Natural killer cell (primary cell): ENCODE data around the gene NDUFB6. TPM values are rescaled to one million over a fixed set of nuclear protein-coding genes. Genes with fewer than 3 reads are reported as not detected.
"Not testable (repeated sequence)": the region's sequence is repeated elsewhere in the genome, so short reads cannot be mapped to it uniquely, and the experiment has no call there.

ENCODE experiments used
- ATAC-seq, 3 donors: fragments of 150-1000 bp in 2 of 3; fragments of 200-7000 bp in 1 of 3; cut with Tn5 transposase; 1 replicate in 1 of 3; 2 replicates in 2 of 3; pipeline ENCODE4 v1.10.0; 2021; ENCODE audit warnings: mild to moderate bottlenecking in 2 of 3, moderate library complexity in 2 of 3
- DNase-seq, 2 donors: peaks; one replicate each; pipeline versions ENCODE4 v3.0.0 to v3.0.0-alpha.2; 2013 to 2021; ENCODE audit warnings: mixed read lengths in 1 of 2
- H3K27ac ChIP-seq: one replicate; pipeline ENCODE4 v1.5.1; 2013; ENCODE audit warnings: mild to moderate bottlenecking, low read length
- H3K27me3 ChIP-seq: one replicate; pipeline ENCODE4 v1.6.1; 2013; ENCODE audit warnings: low read length; ENCODE audit not compliant: control insufficient read depth, insufficient read depth
- H3K36me3 ChIP-seq: one replicate; pipeline ENCODE4 v1.6.1; 2013; ENCODE audit warnings: low read length; ENCODE audit not compliant: control insufficient read depth, insufficient read depth
- H3K4me1 ChIP-seq: one replicate; pipeline ENCODE4 v1.6.1; 2013; ENCODE audit warnings: low read length; ENCODE audit not compliant: control insufficient read depth, insufficient read depth
- H3K4me3 ChIP-seq: one replicate; pipeline ENCODE4 v1.5.1; 2013; ENCODE audit warnings: low read length
- H3K9me3 ChIP-seq: one replicate; pipeline ENCODE4 v1.6.1; 2013; ENCODE audit warnings: low read length; ENCODE audit not compliant: control insufficient read depth, insufficient read depth
- H3K27ac Mint-ChIP-seq, 2 donors: one replicate each; pipeline ENCODE4 v1.8.0; 2022; ENCODE audit warnings: mild to moderate bottlenecking in 2 of 2, mixed read lengths in 2 of 2, moderate library complexity in 1 of 2
- H3K27me3 Mint-ChIP-seq, 2 donors: one replicate each; pipeline ENCODE4 v1.8.0; 2022; ENCODE audit warnings: low read depth in 2 of 2, mixed read lengths in 2 of 2
- H3K36me3 Mint-ChIP-seq: one replicate; pipeline ENCODE4 v1.8.0; 2022; ENCODE audit warnings: mixed read lengths
- H3K4me1 Mint-ChIP-seq, 2 donors: one replicate each; pipeline ENCODE4 v1.8.0; 2022; ENCODE audit warnings: mixed read lengths in 2 of 2
- H3K4me3 Mint-ChIP-seq: one replicate; pipeline ENCODE4 v1.8.0; 2022; ENCODE audit warnings: mild to moderate bottlenecking, moderate library complexity, mixed read lengths
- H3K9me3 Mint-ChIP-seq, 2 donors: one replicate each; pipeline ENCODE4 v1.8.0; 2022; ENCODE audit warnings: mixed read lengths in 2 of 2
- WGBS: methylation state at CpG from one replicate; pipeline ENCODE4 v1.1.7; 2013; ENCODE audit warnings: missing lambda C conversion rate; ENCODE audit not compliant: insufficient coverage; 5-methylcytosine and 5-hydroxymethylcytosine counted together
- intact Hi-C: fragments of 100-400 bp; cut with micrococcal nuclease; formaldehyde crosslinking; loops from one replicate; pipeline ENCODE4 v1.14.2; 2022
- total RNA-seq, 4 donors: library from RNA; stranded (reverse); fragments of 120-200 nt in 1 of 4; gene quantifications; one replicate each; pipeline versions ENCODE4 v1.2.3 to v1.2.4, GENCODE V29; 2013 to 2022
- TF ChIP-seq, protein P1 (sequence below): fragments of 200-600 bp; IDR thresholded peaks from one replicate; pipeline ENCODE4 v1.8.0; 2022; ENCODE audit warnings: antibody characterized with exemption

NDUFB6 gene
- total RNA-seq, 3 donors from 2014 or later (not counting 1 experiment from before 2014, with no cell fraction given): 12.6 to 14.6 (median 13.3) TPM

DNA sequence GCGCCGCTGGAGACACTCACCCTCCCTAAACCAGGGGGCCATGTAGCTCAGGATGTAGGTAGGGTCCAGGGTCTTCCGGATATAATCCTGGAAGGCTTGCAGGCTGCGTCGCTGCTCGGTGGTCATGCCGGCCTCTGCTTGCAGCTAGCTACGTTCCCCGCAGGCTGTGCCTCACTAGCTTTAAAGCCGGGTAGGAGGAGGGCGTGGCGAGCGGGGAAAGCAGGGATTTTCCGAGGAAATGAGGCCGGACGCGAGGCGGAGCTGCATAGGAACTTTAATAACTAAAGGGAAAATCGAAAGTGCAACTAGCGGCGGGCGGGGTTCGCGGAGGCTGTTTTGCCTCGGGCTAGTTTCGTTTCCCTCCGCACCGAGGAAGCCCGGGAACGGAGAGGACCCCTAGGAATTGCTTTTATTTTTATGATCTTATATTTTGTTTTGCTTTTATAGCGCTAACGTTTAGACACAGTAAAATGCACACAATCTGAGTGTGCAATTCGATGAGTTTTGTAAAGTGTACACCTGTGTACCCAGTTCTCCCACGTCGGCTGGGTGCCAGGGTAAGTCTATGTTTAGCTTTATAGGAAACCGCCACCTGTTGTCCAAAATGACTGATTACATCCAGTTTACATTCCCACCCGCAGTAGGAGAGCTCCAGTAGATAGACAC lies 46.8 kb downstream of the NDUFB6 start, which contains the start of gene RIGI:
Gene RIGI (minus strand): TSS at position 156 of the 666 bp plus-strand sequence. CDS start 30 bp downstream, at position 126.
- Mint-ChIP-seq H3K4me1 (peaks cover 53 to 56% of the 10 kb centered on the region in 2 donors), H3K9me3 (no peaks in the 10 kb centered on the region), H3K27me3 (no peaks in the 10 kb centered on the region), H3K36me3 (no peaks in the 10 kb centered on the region), H3K4me3 (peak within 1 kb of the TSS; percentile 93), H3K27ac (peak within 1 kb of the TSS; percentile 79 to 96)
- peak within 1 kb of the TSS; percentile 92 for H3K4me3 ChIP-seq
- peak within 1 kb of the TSS; percentile 87 for H3K27ac ChIP-seq
- H3K4me1 ChIP-seq: peaks cover 12% of the 10 kb centered on the region
- DNase-seq: peak; percentile 72 to 93
- H3K9me3 ChIP-seq: no peaks in the 10 kb centered on the region
- intact Hi-C loops: loop anchor here (1.0 kb wide), 3 partner anchors 24 to 147 kb away; no protein-coding TSS in a partner anchor
- TF ChIP-seq, protein P1, sequence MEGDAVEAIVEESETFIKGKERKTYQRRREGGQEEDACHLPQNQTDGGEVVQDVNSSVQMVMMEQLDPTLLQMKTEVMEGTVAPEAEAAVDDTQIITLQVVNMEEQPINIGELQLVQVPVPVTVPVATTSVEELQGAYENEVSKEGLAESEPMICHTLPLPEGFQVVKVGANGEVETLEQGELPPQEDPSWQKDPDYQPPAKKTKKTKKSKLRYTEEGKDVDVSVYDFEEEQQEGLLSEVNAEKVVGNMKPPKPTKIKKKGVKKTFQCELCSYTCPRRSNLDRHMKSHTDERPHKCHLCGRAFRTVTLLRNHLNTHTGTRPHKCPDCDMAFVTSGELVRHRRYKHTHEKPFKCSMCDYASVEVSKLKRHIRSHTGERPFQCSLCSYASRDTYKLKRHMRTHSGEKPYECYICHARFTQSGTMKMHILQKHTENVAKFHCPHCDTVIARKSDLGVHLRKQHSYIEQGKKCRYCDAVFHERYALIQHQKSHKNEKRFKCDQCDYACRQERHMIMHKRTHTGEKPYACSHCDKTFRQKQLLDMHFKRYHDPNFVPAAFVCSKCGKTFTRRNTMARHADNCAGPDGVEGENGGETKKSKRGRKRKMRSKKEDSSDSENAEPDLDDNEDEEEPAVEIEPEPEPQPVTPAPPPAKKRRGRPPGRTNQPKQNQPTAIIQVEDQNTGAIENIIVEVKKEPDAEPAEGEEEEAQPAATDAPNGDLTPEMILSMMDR: no peak
- no peaks in the 10 kb centered on the region for H3K27me3 ChIP-seq
- H3K36me3 ChIP-seq: no peaks in the 10 kb centered on the region
- ATAC-seq: peak; percentile 80 to 84 (median 82)
- WGBS: under 1% methylated on average over 36 of the region's 37 CpGs

DNA sequence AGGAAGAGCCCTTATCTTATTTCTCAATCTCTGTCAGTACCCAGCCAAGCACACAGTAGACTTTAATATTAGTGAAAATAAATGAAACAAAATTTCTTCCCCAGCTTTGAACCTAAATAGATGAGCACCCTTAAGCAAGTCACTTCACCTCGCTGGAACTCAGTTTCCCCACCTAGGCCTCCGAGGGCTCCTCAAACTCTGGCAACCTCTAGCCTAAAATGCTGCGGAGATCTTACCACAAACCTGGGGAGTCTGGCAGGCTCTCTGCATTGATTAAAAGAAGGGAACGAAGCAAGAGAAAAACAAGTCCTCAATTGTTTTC lies 47.3 kb downstream of the NDUFB6 start:
- DNase-seq: no peak
- no peaks in the 10 kb centered on the region for H3K27me3 ChIP-seq
- H3K9me3 ChIP-seq: no peaks in the 10 kb centered on the region
- no peaks in the 10 kb centered on the region for H3K36me3 Mint-ChIP-seq
- peak overlapping the region; percentile 79 to 96 for H3K27ac Mint-ChIP-seq
- TF ChIP-seq, protein P1: no peak
- WGBS: 0% methylated on average over 4 of the region's 4 CpGs
- no peaks in the 10 kb centered on the region for H3K9me3 Mint-ChIP-seq
- H3K4me1 Mint-ChIP-seq: peaks cover 55 to 56% of the 10 kb centered on the region in 2 donors
- H3K4me1 ChIP-seq: peaks cover 12% of the 10 kb centered on the region
- peak overlapping the region; percentile 87 for H3K27ac ChIP-seq
- no peaks in the 10 kb centered on the region for H3K36me3 ChIP-seq
- H3K4me3 Mint-ChIP-seq: peak overlapping the region; percentile 93
- intact Hi-C loops: loop anchor here (1.0 kb wide), 3 partner anchors 25 to 146 kb away; no protein-coding TSS in a partner anchor
- peak overlapping the region; percentile 92 for H3K4me3 ChIP-seq
- no peaks in the 10 kb centered on the region for H3K27me3 Mint-ChIP-seq
- ATAC-seq: peak in 1 of 3 donors; percentile 5

GRCh38 chr9:32524892-32525708 lies 47.9 kb downstream of the NDUFB6 start:
- Mint-ChIP-seq H3K27me3 (no peaks in the 10 kb centered on the region), H3K4me1 (peaks cover 56 to 59% of the 10 kb centered on the region in 2 donors), H3K27ac (peak overlapping the region; percentile 79 to 96), H3K4me3 (peak overlapping the region; percentile 93), H3K9me3 (no peaks in the 10 kb centered on the region), H3K36me3 (no peaks in the 10 kb centered on the region)
- peak overlapping the region; percentile 87 for H3K27ac ChIP-seq
- intact Hi-C loops: no loop called here
- 28% methylated on average over 22 of the region's 22 CpGs for WGBS
- no peaks in the 10 kb centered on the region for H3K9me3 ChIP-seq
- H3K4me3 ChIP-seq: peak overlapping the region; percentile 92
- peaks cover 12% of the 10 kb centered on the region for H3K4me1 ChIP-seq
- H3K27me3 ChIP-seq: no peaks in the 10 kb centered on the region
- DNase-seq (peak in 1 of 2 donors; percentile 49), ATAC-seq (peak in 2 of 3 donors; percentile 5 to 16)
- TF ChIP-seq, protein P1: no peak
- no peaks in the 10 kb centered on the region for H3K36me3 ChIP-seq

DNA sequence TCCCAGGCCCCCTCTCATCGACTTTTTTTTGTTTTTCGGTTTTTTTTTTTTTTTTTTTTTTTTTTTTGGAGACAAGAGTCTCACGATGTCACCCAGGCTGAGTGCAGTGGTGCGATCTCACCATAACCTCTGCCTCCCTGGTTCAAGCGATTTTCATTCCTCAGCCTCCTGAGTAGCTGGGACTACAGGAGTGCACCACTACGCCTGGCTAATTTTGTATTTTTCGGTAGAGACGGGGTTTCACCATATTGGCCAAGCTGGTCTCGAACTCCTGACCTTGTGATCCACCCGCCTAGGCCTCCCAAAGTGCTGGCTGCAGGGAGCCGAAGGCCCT lies 48.4 kb downstream of the NDUFB6 start:
- H3K36me3 ChIP-seq, H3K36me3 Mint-ChIP-seq, H3K27me3 Mint-ChIP-seq, H3K27me3 ChIP-seq, H3K27ac ChIP-seq, H3K9me3 Mint-ChIP-seq, H3K9me3 ChIP-seq, intact Hi-C loops, ATAC-seq: not testable (repeated sequence)
- Mint-ChIP-seq H3K27ac (peak overlapping the region; percentile 79 to 96), H3K4me3 (peak overlapping the region; percentile 93), H3K4me1 (peaks cover 56 to 59% of the 10 kb centered on the region in 2 donors)
- H3K4me3 ChIP-seq: peak overlapping the region; percentile 92
- peak in 1 of 2 donors; percentile 20 for DNase-seq
- 96% methylated on average over 11 of the region's 11 CpGs for WGBS
- peaks cover 12% of the 10 kb centered on the region for H3K4me1 ChIP-seq
